HG03354 (cell line): ENCODE data around the gene RBBP8NL.

ENCODE experiments used
- ATAC-seq: cut with Tn5 transposase; IDR thresholded peaks from one replicate; pipeline ENCODE4 v1.9.1; 2021; ENCODE audit warnings: mild to moderate bottlenecking; ENCODE audit not compliant: unreplicated experiment, poor library complexity, severe bottlenecking

The RBBP8NL gene

GRCh38 chr20:62463651-62464424 lies 36.5 kb upstream of the RBBP8NL start:
- ATAC-seq, result no peak

- ATAC-seq, result no peak
These were observed 35.7 kb upstream of the RBBP8NL start for GRCh38 chr20:62462976-62463592.

GRCh38 chr20:62461834-62462233 lies 34.5 kb upstream of the RBBP8NL start:
- ATAC-seq, result no peak

- no peak for ATAC-seq
These were observed 33.8 kb upstream of the RBBP8NL start for GRCh38 chr20:62461157-62461556.

DNA sequence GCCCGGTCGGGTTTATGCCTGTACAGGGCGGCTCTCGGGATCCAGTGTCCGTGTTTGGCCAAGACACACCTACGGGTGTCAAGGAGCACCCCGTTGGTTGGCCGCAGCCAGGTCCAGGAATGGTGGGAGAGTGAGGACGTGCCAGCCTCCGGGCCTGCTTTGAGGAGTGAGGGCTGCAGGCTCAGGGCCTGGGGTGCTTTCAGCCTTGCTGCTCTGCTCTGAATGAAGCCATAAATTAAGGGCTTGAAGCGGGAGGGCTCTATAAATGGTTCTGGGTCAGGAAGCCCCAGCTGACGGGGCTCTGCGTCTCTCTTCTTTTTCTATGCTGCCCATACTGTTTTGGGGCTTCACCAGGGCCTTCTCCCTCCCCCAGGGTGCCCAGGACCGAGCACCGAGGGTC lies 33.3 kb upstream of the RBBP8NL start:
- no peak for ATAC-seq

GRCh38 chr20:62459488-62459887 lies 32.1 kb upstream of the RBBP8NL start:
- no peak for ATAC-seq

DNA sequence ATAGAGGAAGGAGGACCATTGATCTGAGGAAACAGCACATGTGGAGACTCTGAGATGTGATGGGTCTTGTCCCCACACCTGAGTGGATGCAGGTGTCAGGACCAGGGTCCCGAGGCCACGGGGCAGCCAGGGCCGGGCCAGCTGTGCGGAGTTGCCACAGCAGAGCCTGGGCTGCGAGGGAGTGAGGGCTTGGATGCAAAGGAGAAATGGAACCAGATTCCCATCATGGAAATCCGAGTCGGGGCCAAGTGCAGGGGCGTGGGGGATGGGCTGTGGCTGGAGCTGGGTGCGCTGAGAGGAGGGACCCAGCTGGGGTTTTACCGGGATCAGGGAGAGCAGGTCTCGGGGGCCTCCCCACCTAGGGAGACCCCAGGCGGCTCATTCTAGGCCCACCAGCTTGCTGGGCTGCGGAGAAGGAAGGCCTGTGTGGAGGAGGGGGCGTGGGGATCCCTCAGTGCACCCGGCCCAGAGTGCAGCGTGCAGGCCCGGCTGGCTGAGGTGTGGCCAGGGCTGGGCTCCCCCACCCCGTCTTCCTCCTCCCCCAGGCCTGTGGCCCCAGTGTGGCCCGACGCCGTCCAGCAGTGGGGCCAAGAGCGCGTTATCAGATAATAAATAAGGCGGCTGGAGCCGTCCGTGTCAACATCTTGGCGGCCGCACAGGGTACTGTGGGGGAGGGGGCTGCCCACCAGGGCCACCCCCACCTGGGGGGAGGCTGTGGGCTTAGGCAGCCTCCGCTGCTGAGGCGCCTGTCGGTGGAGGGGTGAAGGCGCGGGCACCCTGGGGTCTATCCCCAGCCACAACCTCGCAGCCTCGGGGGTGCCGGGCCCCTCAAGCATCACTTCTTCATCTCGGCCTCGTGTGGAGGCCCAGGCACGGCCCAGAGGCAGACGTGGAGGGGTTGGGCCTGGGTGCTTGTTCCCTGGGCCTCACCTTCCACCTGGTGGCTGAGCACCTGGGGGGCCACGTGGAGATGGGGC lies 31.2 kb upstream of the RBBP8NL start:
- no peak for ATAC-seq

- no peak for ATAC-seq
These were observed 30.5 kb upstream of the RBBP8NL start for GRCh38 chr20:62457831-62458230.

DNA sequence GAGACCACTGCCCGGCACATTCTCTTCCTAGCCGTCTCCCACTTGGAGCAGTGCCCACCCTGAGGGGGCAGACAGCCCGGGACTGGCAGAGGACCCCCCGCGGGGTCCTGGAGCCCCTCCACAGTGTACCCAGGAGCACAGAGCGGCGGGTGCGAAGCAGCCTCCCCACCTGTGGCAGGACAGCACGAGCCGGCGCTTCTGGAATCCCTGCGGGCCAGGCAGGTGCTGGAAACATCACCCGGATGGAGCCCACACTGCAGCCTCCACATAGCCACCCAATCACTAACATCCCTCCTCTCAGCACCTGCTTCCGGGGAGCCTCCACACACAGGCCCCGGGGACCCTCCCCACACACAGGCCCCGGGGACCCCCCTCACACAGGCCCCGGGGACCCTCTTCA lies 29.8 kb upstream of the RBBP8NL start:
- no peak for ATAC-seq

DNA sequence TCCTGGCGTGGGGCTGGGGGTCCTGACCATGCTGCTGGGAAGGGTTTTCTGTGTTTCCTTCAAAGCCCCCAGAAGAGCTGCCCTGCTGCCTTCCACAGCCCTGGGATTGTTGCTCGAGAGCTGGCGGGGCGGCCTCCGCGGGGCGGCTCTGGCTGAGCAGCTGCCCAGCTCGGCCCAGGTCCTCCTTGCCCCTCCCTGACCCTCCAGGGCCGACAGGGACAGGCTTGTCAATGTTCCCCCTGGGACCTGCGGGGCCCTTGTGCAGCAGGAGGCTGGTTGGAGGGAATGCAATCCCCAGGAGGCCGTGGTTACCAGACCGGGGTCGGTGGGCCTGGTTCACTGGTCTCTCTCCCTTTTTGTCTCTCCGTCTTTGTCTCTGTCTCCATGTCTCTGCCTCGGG lies 28.6 kb upstream of the RBBP8NL start:
- ATAC-seq, result no peak

- ATAC-seq, result no peak
These were observed 27.7 kb upstream of the RBBP8NL start for GRCh38 chr20:62454904-62455636.

GRCh38 chr20:62453186-62453808 lies 26.0 kb upstream of the RBBP8NL start:
- no peak for ATAC-seq

DNA sequence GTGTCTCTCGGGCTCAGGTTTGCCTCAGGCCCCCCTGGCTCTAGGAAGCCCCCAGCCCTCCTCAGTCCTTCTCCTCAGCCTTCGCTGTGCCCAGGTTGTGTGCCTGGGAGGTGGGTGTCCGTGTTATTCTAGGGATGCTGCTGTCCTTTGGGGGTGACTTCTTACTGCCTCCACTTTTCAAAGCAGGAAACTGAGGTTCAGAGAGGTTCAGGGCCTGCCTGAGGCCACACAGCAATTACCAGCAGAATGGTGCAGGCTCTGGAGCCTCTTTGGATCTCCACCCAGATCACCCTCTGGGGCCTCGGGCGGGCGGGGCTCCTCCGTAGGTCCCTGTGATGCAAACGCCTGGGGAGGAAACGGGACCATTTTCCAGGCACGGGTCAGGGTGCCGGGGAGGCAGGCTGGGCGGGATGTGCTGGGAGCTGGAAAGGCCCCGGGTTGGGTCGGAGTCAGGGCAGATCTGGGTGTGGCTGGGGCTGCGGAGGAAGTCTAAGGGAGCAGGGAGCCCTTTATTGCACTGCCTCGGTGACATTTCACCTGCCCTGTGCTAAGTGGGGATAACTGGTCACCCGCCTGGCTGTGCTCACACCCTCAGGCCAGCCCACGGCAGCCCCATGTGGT lies 25.2 kb upstream of the RBBP8NL start:
- no peak for ATAC-seq

DNA sequence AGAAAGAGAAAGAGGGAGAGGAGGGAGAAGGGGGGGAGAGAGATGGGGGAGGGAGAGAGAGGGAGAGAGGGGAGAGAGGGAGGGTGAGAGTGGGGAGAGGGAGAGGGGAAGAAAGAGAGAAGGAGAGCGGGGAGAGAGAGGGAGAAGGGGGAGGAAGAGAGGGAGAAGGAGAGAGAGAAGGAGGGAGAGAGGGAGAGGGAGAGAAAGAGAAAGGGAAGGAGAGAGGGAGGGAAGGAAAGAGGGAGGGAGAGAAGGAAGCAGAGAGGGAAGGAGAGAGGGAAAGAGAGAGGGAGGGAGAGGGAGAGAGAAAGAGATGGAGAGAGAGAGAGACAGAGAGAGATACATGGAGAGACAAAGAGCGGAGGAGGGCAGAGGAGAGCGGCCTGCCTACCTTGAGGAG lies 24.6 kb upstream of the RBBP8NL start:
- ATAC-seq, result no peak

GRCh38 chr20:62451156-62451767 lies 23.9 kb upstream of the RBBP8NL start:
- ATAC-seq, result no peak

DNA sequence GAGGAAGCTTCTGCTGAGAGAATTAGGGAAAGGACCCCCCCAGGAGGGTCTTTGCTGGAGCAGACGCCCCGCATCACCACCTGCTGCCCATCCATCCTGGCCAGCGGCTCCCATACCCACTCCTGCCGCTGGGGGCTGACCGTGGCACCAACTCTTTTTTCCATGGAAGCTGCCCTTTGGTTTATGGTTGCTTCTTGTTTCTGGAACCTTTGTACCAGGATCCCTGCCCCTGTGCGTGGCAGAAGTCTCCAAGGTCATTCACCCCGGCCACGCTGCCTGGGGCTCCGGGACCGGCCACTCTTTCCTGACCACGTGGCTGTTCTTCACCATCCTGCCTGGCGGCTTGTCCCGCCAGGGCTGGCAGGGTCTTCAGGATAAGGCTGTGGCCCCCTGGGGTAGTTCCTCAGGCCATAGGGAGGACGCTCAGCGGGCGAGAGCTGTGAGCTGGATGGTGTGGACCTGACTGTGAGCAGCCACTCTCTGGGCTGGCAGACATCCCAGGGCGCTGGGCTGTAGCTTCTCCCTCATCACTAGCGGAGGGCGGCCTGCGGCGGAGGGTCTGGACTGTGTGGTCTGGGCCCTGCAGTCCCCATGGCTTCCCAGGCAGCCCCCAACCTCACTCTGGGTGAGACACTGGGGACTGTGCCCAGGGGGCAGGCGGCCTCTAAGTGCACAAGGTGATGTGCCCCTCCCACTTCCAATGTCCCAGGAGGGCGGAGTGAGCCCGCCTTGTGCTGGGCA lies 22.8 kb upstream of the RBBP8NL start:
- no peak for ATAC-seq

GRCh38 chr20:62448788-62449187 lies 21.4 kb upstream of the RBBP8NL start:
- ATAC-seq, result no peak

GRCh38 chr20:62448038-62448437 lies 20.7 kb upstream of the RBBP8NL start:
- no peak for ATAC-seq
